Measurements from ENCODE around the gene THUMPD3. TPM values are rescaled to one million over a fixed set of nuclear protein-coding genes. Genes with fewer than 3 reads are reported as not detected.

The THUMPD3 gene
- total RNA-seq, 1 experiment from 2014 or later = 62.2 TPM

DNA sequence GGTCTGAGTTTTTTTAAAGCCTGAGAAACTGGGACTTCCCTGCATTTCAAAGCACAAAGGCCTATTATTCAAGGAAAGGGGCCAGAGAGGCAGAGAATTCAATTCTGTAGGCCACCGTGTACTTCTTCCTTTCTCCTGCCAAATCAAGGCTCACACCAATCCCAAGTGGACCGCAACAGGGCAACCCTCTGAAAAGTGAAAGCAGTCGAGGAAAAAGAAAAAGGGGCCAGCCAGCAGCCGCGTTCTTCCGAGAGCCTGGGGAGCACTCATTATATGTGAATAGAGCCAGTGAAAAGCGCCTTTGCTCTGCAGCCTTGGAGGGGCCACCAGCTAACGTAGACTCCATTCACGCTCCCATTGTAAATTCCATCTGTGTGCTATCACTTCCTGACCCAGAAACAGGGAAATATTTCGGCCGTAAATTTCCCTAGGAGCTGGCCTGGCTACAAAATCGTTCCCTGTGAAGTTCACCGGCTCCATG lies 45.9 kb upstream of the THUMPD3 start:
- no peaks in the 10 kb centered on the region for H3K4me1 Mint-ChIP-seq (ENCODE audit: low read depth, unreplicated experiment)
- H3K27me3 ChIP-seq (replicated peaks; ENCODE audit: control insufficient read depth, insufficient read depth, low read length) = no peaks in the 10 kb centered on the region
- DNase-seq = no peak
- H3K27ac Mint-ChIP-seq (ENCODE audit: unreplicated experiment) = no peak overlapping the region
- no peaks in the 10 kb centered on the region for H3K27me3 Mint-ChIP-seq (ENCODE audit: insufficient read depth, unreplicated experiment)
- intact Hi-C loops (cut with micrococcal nuclease; ENCODE audit: unreplicated experiment) = no loop called here
- H3K9me3 Mint-ChIP-seq (ENCODE audit: unreplicated experiment) = no peaks in the 10 kb centered on the region
- no peaks in the 10 kb centered on the region for H3K36me3 Mint-ChIP-seq (ENCODE audit: insufficient read depth, unreplicated experiment)
- ChIA-PET CTCF (no interaction called here), POLR2A (no interaction called here)
- H3K4me3 Mint-ChIP-seq (ENCODE audit: unreplicated experiment) = no peak overlapping the region
- no peaks in the 10 kb centered on the region for H3K9me3 ChIP-seq
- H3K36me3 ChIP-seq (ENCODE audit: control insufficient read depth, insufficient read depth, low read length) = no peaks in the 10 kb centered on the region
- H3K4me1 ChIP-seq = no peaks in the 10 kb centered on the region
- no peak for TF ChIP-seq CTCF (IDR thresholded peaks at IDR 0.05; ENCODE audit: insufficient read depth in 1 of 2, low read depth in 1 of 2, low read length in 1 of 2, severe bottlenecking in 1 of 2, unreplicated experiment in 1 of 2)
- BruUV-seq (replicated peaks) = no TSS peak
- H3K4me3 ChIP-seq (ENCODE audit: low read depth, low read length) = no peak overlapping the region

GRCh38 chr3:9322780-9323179 lies 40.1 kb upstream of the THUMPD3 start:
- no peaks in the 10 kb centered on the region for H3K27me3 ChIP-seq (replicated peaks; ENCODE audit: control insufficient read depth, insufficient read depth, low read length)
- H3K9me3 ChIP-seq = peaks cover 8% of the 10 kb centered on the region; the same call in 1 of the 2 replicates
- Mint-ChIP-seq H3K27ac (ENCODE audit: unreplicated experiment) (no peak overlapping the region), H3K27me3 (ENCODE audit: insufficient read depth, unreplicated experiment) (no peaks in the 10 kb centered on the region), H3K9me3 (ENCODE audit: unreplicated experiment) (peaks cover 10% of the 10 kb centered on the region), H3K4me3 (ENCODE audit: unreplicated experiment) (no peak overlapping the region), H3K36me3 (ENCODE audit: insufficient read depth, unreplicated experiment) (no peaks in the 10 kb centered on the region), H3K4me1 (ENCODE audit: low read depth, unreplicated experiment) (no peaks in the 10 kb centered on the region)
- H3K4me3 ChIP-seq (ENCODE audit: low read depth, low read length) = no peak overlapping the region
- intact Hi-C loops (cut with micrococcal nuclease; ENCODE audit: unreplicated experiment) = no loop called here
- H3K36me3 ChIP-seq (ENCODE audit: control insufficient read depth, insufficient read depth, low read length) = no peaks in the 10 kb centered on the region
- no peak for TF ChIP-seq CTCF (IDR thresholded peaks at IDR 0.05; ENCODE audit: insufficient read depth in 1 of 2, low read depth in 1 of 2, low read length in 1 of 2, severe bottlenecking in 1 of 2, unreplicated experiment in 1 of 2)
- H3K4me1 ChIP-seq = no peaks in the 10 kb centered on the region
- CTCF ChIA-PET = no interaction called here
- no TSS peak for BruUV-seq (replicated peaks)
- no peak for DNase-seq
- POLR2A ChIA-PET = no interaction called here

DNA sequence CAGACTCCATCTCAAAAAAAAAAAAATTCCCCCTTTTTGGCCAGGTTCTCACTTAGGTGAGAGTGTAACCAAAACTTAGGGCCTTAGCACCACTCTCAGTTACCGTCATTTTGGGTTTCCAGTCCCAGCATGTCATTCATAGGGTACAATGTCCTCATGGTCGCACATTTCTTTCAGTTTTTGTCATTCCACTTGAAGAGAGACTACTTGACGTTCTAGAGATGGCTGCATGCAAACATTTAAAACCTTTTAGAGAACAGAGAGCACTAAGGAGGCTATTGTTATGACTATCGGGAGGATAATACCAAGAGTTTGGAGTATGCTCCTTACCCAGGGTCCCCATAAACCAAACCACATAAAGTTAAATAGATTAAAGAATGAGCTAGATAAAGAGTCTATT lies 37.9 kb upstream of the THUMPD3 start:
- H3K4me3 ChIP-seq (ENCODE audit: low read depth, low read length) = no peak overlapping the region
- H3K4me3 Mint-ChIP-seq (ENCODE audit: unreplicated experiment) = no peak overlapping the region
- H3K4me1 ChIP-seq = no peaks in the 10 kb centered on the region
- no peak for TF ChIP-seq CTCF (IDR thresholded peaks at IDR 0.05; ENCODE audit: insufficient read depth in 1 of 2, low read depth in 1 of 2, low read length in 1 of 2, severe bottlenecking in 1 of 2, unreplicated experiment in 1 of 2)
- H3K9me3 Mint-ChIP-seq (ENCODE audit: unreplicated experiment) = peaks cover 10% of the 10 kb centered on the region
- no peaks in the 10 kb centered on the region for H3K36me3 ChIP-seq (ENCODE audit: control insufficient read depth, insufficient read depth, low read length)
- no peaks in the 10 kb centered on the region for H3K36me3 Mint-ChIP-seq (ENCODE audit: insufficient read depth, unreplicated experiment)
- POLR2A ChIA-PET = no interaction called here
- intact Hi-C loops (cut with micrococcal nuclease; ENCODE audit: unreplicated experiment) = no loop called here
- peaks cover 9% of the 10 kb centered on the region; the same call in 1 of the 2 replicates for H3K9me3 ChIP-seq
- CTCF ChIA-PET = no interaction called here
- no peak overlapping the region for H3K27ac Mint-ChIP-seq (ENCODE audit: unreplicated experiment)
- H3K27me3 ChIP-seq (replicated peaks; ENCODE audit: control insufficient read depth, insufficient read depth, low read length) = no peaks in the 10 kb centered on the region
- DNase-seq = no peak
- BruUV-seq (replicated peaks) = no TSS peak
- no peaks in the 10 kb centered on the region for H3K27me3 Mint-ChIP-seq (ENCODE audit: insufficient read depth, unreplicated experiment)
- H3K4me1 Mint-ChIP-seq (ENCODE audit: low read depth, unreplicated experiment) = no peaks in the 10 kb centered on the region
